Neural crest cell (in vitro differentiated cells): ENCODE results near the gene COX7C. TPM values are rescaled to one million over a fixed set of nuclear protein-coding genes. Genes with fewer than 3 reads are reported as not detected.

Source experiments
- DNase-seq: peaks from one replicate; pipeline ENCODE4 v3.0.0; 2021; ENCODE audit warnings: low read depth, mixed read lengths, low spot score
- H3K27ac Mint-ChIP-seq: one replicate; pipeline ENCODE4 v1.8.0; 2021; ENCODE audit warnings: mild to moderate bottlenecking, mixed read lengths; ENCODE audit not compliant: unreplicated experiment
- H3K27me3 Mint-ChIP-seq: 2 replicates; pipeline ENCODE4 v1.8.0; 2021; ENCODE audit warnings: low read depth, mild to moderate bottlenecking, mixed read lengths
- H3K36me3 Mint-ChIP-seq: 2 replicates; pipeline ENCODE4 v1.8.0; 2021; ENCODE audit warnings: low read depth, mild to moderate bottlenecking, mixed read lengths
- H3K4me1 Mint-ChIP-seq: 2 replicates; pipeline ENCODE4 v1.8.0; 2021; ENCODE audit warnings: mixed read lengths
- H3K4me3 Mint-ChIP-seq: one replicate; pipeline ENCODE4 v1.8.0; 2021; ENCODE audit warnings: mild to moderate bottlenecking, mixed read lengths
- H3K9me3 Mint-ChIP-seq: 2 replicates; pipeline ENCODE4 v1.8.0; 2021; ENCODE audit warnings: mixed read lengths
- total RNA-seq: library from RNA; stranded (reverse); gene quantifications from 2 replicates; pipeline ENCODE4 v1.2.1, GENCODE V29; 2021
- TF ChIP-seq, protein P1 (sequence below): fragments of 200-600 bp; sonication (generic); conservative IDR thresholded peaks from 2 replicates; pipeline ENCODE4 v1.5.0; 2021; ENCODE audit warnings: antibody characterized with exemption, mild to moderate bottlenecking

The COX7C gene
- total RNA-seq, 1 donor from 2014 or later: 515 TPM

DNA sequence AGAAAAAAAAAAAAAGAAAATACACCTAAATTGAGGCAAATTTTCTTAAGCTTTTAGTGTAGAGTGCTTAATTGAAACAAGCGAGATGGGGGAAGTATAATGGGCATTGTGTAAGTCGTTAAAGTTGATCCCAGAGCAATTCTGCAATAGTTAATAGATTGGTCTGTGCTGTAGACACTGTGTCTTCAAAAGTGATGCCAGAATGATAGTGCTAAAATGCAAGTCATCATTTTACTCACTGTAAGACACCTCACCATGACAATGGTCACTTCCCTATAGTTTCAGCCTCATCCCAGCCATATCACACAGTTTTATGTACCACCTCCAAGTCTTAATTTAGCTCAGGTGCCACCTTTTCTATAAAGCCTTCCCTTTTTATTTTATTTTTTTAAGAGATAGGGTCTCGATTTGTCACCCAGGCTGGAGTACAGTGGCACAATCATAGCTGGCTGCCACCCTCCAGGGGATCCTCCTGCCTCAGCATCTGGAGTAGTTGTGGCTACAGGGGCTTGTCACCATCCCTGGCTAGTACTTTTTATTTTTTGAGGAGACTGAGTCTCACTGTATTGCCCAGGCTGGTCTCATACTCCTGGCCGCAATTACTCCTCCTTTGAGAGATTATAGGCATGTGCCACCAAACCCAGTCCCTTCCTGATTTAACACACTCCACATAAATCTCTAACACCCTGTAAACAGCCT lies 6.2 kb downstream of the COX7C start:
- no peak overlapping the region for H3K27ac Mint-ChIP-seq

DNA sequence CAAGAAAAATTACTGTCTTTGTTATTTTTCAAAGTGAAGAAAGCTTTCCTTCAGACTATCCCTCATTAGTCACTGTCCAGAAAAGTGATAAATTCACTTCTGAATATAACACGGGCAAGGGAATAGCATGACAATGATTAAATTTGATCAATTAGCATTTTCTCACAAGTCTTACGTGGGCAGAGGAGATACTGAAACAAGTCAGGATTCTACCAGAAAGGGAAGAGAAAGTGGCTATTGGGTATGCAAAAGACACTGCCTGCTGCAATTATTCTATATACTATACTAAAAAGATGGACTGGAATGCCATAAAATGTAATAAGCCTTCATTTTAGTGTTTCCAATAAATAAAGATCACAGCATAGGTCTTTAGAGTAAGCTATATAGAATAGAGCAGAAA lies 7.4 kb downstream of the COX7C start:
- Mint-ChIP-seq H3K27ac (no peak overlapping the region), H3K4me3 (no peak overlapping the region), H3K27me3 (no peaks in the 10 kb centered on the region), H3K4me1 (peaks cover 2% of the 10 kb centered on the region), H3K9me3 (no peaks in the 10 kb centered on the region), H3K36me3 (peaks cover 23% of the 10 kb centered on the region)
- TF ChIP-seq, protein P1, sequence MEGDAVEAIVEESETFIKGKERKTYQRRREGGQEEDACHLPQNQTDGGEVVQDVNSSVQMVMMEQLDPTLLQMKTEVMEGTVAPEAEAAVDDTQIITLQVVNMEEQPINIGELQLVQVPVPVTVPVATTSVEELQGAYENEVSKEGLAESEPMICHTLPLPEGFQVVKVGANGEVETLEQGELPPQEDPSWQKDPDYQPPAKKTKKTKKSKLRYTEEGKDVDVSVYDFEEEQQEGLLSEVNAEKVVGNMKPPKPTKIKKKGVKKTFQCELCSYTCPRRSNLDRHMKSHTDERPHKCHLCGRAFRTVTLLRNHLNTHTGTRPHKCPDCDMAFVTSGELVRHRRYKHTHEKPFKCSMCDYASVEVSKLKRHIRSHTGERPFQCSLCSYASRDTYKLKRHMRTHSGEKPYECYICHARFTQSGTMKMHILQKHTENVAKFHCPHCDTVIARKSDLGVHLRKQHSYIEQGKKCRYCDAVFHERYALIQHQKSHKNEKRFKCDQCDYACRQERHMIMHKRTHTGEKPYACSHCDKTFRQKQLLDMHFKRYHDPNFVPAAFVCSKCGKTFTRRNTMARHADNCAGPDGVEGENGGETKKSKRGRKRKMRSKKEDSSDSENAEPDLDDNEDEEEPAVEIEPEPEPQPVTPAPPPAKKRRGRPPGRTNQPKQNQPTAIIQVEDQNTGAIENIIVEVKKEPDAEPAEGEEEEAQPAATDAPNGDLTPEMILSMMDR: no peak
- DNase-seq: no peak

More for the DNA sequence above, 6.2 kb downstream of the COX7C start:
- Mint-ChIP-seq H3K4me3 (peak overlapping the region; percentile 31), H3K27me3 (no peaks in the 10 kb centered on the region), H3K9me3 (no peaks in the 10 kb centered on the region), H3K36me3 (peaks cover 27% of the 10 kb centered on the region), H3K4me1 (peaks cover 15% of the 10 kb centered on the region)
- TF ChIP-seq, protein P1: no peak
- DNase-seq: no peak

DNA sequence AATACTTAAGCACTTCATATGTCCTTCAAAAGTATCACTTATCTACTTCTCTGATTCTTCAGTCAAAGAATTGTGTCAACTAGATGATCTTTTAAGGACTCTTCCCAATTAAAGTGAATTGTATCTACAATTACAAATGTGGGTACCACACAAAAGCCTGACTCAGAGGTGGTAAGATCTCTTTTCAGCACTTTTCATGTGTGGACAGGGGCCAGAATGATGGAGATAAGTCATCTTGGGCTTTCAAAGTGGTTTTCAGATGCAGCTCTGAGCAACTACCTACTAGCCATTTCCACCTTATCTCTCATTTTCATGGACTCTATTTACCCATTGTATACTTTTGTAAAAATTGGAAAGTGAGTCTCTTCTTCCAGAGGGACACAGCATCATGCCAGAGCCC lies 8.4 kb downstream of the COX7C start:
- peaks cover 15% of the 10 kb centered on the region for H3K36me3 Mint-ChIP-seq
- DNase-seq: no peak
- no peaks in the 10 kb centered on the region for H3K4me1 Mint-ChIP-seq
- TF ChIP-seq, protein P1: no peak
- H3K9me3 Mint-ChIP-seq: no peaks in the 10 kb centered on the region
- no peaks in the 10 kb centered on the region for H3K27me3 Mint-ChIP-seq
- no peak overlapping the region for H3K4me3 Mint-ChIP-seq
- no peak overlapping the region for H3K27ac Mint-ChIP-seq

DNA sequence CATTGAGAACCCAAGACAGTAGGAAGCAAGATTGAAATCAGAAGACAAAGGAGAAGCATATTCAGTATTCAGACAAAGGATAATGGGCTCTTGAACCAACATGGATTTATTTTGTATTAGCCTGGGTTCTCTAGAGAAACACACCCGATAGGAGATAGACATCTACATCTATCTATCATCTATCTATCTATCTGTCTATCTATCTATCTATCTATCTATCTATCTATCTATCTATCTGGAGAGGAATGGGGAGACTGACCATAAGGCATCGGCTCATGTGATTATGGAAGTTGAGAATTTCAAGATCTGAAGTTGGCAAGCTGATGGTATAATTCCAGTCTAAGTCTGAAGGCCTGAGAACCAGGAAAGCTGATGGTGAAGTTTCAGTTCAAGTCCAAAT lies 13.4 kb downstream of the COX7C start:
- Mint-ChIP-seq H3K27ac (no peak overlapping the region), H3K9me3 (peaks cover 3% of the 10 kb centered on the region), H3K27me3 (no peaks in the 10 kb centered on the region), H3K4me3 (no peak overlapping the region), H3K4me1 (no peaks in the 10 kb centered on the region), H3K36me3 (no peaks in the 10 kb centered on the region)
- TF ChIP-seq, protein P1: no peak
- DNase-seq: no peak

- Mint-ChIP-seq H3K27me3 (no peaks in the 10 kb centered on the region), H3K4me3 (no peak overlapping the region), H3K4me1 (peaks cover 17% of the 10 kb centered on the region), H3K27ac (no peak overlapping the region), H3K36me3 (no peaks in the 10 kb centered on the region), H3K9me3 (peaks cover 2% of the 10 kb centered on the region)
- TF ChIP-seq, protein P1: no peak
- DNase-seq: no peak
These were observed 23.3 kb downstream of the COX7C start for GRCh38 chr5:86640998-86641397.
